Measurements from ENCODE around the gene MGAT4B.

DNA sequence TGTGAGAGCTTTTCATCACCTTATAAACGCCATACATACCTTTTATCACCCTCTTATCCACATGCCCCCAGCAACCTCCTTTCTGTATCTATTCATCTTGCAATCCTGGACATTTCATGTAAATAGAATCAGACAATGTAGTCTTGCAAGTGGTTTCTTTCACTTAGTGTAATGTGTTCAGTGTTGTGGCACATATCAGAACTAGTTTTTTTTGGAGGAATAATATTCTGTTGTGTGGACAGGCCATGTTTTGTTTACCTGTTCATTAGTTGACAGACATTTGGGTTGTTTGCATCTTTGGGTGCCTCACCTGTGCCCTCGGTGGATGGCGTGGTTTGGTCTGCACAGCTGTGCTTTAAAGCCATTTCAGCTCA lies 15.4 kb upstream of the MGAT4B start:
- no peak for TF ChIP-seq POLR2A (IDR thresholded peaks at IDR 0.05)
- TF ChIP-seq, protein P1, sequence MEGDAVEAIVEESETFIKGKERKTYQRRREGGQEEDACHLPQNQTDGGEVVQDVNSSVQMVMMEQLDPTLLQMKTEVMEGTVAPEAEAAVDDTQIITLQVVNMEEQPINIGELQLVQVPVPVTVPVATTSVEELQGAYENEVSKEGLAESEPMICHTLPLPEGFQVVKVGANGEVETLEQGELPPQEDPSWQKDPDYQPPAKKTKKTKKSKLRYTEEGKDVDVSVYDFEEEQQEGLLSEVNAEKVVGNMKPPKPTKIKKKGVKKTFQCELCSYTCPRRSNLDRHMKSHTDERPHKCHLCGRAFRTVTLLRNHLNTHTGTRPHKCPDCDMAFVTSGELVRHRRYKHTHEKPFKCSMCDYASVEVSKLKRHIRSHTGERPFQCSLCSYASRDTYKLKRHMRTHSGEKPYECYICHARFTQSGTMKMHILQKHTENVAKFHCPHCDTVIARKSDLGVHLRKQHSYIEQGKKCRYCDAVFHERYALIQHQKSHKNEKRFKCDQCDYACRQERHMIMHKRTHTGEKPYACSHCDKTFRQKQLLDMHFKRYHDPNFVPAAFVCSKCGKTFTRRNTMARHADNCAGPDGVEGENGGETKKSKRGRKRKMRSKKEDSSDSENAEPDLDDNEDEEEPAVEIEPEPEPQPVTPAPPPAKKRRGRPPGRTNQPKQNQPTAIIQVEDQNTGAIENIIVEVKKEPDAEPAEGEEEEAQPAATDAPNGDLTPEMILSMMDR (IDR thresholded peaks at IDR 0.05), result no peak
